Measurements from ENCODE around the gene PLEKHG1.

The PLEKHG1 gene

DNA sequence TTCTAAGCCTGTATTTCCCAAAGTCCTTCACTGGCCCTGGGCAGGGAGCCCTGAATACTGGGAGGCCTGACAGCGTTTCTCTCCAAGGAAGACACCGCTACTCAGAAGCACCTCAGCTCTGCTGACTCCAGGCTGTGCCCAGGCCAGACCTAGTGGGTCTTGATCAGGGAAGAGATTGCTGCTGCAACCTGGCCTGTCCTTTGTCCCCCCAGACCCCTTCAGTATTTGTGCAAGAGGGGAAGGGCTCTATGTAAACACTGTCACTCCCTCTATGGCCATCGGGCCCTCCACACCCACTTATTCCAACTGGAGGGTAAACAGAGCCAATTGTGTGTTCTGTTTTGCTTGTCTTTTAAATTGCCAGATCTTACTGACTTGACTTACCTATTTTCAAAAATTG, 20.6 kb downstream of the PLEKHG1 start:
- no peak for DNase-seq (ENCODE audit: low read depth)

DNA sequence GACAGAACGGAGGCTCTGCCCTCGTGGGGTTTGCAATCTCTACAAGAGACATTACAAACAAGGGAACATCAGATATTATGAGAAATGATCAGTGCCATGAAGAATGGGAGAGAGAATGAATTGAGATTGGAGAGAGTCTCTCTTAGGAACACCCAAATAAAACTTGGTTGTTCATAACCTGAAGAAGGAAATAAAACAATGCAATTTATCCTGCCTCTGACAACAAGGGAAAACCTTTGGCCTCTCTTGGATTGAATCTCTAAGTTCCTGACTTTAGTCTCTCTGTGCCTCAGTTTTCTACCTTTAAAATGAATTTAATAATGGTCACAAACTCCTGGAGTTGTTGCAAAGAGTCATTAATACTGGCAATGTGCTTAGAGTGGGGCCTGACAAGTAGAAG, 21.1 kb downstream of the PLEKHG1 start:
- no peak for DNase-seq (ENCODE audit: low read depth)

DNA sequence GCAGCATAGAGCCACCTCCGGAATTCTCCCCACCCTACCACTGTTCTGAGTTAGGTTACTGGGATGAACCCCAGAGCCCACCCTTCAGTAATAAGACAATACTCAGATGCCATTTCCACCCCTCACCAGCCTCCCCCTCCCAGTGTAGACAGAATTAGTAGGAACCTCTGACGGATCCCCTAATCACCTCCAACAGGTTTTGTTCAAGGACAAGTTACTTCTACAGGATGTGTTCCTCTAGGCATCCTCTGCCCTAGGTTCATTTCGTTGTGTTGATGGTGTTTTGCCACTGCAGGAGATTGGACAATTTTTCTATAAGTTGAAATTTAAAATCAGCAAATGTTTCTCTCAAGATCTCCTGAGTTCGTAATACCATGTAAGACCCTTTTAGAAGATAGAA, 22.8 kb downstream of the PLEKHG1 start:
- no peak for DNase-seq (ENCODE audit: low read depth)

DNA sequence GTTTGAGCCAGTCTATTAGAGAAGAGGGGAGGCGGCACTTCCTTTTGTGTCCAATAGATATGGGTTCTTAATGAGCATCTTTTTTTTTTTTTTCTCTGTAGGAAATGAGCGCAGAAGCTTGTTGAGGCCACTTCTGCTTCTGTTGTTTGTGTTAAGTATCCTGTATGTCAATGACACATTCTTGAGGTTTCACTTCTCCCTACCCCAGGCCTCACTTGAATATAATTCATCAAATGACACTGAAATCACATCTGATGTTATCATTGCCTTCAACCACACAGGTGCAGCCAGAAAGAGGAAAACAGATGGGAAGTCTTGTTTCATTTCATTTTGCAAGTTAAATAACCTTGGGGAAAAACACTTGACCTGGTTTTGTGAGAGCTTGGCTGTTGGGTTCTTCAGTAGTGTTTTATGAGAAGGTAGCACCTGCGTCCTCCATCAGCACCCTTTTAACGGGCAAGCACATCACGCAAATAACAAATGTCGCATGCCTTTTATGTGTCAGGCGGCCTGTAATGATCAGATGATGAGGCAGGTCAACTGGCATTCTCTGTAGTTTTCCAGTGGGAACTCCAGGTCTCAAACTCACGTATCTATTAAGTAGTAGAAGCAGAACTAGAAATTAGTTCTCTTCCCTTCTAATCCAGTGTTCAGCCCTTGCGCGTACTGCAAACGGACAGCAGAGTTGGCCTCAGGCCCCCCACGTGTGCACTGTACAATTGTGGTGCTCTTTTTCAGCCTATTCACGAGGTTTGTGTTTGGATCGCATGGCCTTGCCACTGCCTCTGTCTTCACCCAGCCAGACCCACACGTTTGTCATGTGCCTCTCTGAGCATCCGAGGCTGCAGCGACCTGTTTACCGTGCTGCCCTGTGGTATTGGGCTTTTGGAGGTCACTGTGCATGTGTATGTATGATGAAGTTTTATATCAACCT, 23.5 kb downstream of the PLEKHG1 start:
- no peak for DNase-seq (ENCODE audit: low read depth)

DNA sequence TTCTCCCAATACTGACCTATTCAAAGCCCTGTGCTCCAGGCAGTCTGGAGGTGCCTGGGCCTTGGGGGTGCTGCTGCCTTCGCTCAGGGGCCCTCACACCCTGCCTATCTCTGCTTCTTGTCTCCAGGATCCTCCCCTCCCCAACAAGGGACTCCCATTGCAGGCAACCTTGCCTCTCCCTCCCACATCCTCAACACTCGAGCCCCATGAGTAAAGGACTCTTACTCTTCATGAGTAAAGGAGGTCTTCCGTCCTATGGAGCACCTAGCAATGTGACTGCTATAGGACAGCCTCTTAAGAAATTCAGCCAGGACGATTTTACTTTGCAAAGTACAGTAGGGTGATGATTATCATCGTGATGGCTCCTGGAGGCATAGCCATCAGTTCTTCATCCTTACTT, 24.5 kb downstream of the PLEKHG1 start:
- DNase-seq (ENCODE audit: low read depth) = no peak

DNA sequence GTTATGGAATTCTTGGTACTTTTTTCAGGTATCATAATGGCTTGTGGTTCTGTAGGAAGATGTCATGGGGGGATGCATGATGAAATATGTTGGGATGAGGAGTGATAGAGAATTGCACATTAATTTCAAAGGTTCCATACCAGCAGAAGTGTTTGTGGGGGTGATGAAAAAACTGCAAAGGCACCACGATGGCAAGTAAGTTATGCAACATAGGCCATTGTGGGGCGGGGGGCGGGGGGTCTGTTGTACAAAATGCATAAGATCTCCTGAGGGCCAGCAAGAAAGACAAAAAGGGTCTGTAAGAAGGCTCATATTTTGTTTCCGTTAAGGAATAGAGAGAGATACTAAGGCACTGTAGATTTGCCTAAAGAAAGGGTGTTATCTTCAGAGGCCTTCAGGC, 26.2 kb downstream of the PLEKHG1 start:
- no peak for DNase-seq (ENCODE audit: low read depth)

DNA sequence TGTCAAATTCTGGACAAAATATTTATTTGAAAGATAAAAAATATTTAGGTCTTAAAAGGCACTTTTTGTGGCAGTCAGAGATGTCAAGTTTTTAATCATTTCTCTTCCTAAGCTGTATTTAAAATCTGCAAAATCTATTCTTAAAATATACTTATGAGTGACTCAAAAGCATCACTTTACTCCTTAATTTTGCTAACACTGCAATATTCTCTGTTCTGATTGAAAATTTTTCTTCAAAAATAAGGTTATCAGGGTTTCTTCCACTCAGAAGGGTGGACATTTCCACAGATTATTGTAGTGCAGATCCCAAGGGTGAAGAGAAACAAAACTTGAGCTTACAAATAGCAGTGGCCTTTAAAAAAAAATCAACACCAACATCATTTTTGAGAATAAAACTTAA, 27.5 kb downstream of the PLEKHG1 start:
- DNase-seq (ENCODE audit: low read depth) = no peak

DNA sequence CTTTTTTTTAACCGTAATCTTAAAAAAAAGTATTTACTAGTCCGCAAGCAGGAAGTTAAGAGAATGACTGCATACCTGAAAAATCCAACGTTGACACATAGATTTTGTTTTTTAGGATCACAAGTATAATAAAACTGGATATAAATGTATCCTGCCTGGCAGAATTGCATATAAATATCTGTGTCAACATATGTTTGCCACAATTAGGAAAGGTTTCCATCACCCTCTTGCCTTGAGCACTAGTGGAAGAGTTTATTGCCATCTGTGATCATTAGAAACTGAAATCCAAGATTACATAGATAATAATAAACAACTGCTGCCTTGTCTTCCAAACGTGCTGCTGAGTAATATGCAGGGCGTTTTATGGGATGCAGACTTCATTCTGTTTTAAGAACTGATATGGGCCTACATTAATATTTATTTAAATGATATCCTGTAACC, 27.9 kb downstream of the PLEKHG1 start:
- peak; percentile 67 for DNase-seq (ENCODE audit: low read depth)

DNA sequence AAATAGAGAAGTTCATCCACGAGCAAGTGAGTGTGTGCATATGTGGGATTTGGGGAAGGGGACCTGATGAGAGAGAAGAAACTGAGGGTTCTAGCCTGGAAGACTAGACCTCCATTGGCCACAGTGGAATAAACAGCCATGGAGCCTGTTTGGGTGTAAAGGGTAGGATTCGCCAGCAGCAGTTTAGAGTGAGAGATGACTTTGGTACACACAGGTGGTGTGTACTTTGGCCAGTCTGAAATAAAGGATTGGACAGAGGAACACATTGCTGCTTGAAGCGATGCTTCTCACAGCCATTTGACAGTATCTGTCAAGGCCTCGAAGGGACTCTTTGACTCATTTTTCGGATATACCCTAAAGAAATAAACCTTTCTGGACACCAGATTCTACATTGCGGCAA, 29.2 kb downstream of the PLEKHG1 start:
- DNase-seq (ENCODE audit: low read depth) = no peak

DNA sequence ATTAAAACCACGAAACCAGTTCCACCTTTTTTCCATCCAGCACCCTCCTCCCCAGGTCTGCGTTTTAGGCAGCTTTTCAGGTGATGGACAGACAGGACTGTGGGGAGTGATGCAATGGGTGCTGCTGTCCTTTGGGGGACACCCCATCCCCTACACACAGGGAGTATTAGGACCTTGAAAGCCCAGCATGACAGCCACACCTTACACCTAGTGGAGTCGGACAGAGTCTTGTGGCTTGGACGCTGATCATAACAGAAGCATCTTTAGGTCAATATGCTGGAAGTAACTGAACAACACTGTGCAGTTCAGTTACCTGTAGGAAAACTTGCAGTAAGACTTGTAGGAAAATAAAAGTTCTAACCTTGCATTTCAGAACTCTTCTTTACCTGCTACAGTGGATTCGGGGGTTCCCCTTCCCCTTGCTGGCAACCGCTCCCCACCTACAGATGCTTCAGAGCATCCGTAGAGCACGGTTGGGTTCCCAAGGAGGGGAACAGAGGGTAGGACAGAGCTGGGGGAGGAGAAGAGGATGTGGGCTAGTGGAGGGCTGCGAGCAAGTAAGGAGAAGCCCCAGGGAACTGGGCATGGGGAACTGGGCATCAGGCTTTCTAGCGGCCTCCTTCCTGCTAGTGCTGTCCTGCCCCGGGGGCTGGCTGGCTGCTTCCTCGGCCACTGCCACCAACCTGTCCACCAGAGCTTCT, 31.7 kb downstream of the PLEKHG1 start:
- DNase-seq (ENCODE audit: low read depth) = no peak

DNA sequence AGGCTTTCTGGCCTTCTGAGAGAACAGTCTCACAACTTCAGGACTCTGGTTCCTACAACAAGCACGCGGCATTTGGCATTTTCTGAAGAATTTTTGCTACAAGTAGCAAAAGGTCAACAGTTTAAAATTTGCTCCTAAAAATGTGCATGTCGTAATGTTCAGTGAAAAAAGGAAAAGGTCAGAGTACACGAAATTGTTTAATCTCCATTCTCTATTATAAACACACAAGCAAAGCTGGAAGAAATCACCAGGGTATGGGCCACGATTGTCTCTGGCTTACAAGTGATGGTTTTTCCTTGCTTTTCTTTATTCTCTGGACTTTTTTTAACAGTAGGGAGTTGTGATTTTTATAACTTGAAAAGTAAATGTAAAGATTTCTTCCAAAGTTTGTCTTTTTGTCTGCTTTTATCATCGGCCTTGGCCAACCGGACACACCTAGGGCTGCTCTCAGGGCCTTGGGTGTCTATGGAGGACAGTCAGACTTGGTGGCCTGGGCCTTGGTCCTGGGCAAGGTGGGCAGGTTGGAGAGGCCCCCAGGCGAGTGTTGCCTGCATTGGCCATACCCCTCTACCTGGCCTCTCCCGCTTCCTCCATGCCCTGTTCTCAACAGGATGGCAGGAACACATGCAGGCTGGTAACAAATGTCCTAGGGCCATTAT, 32.4 kb downstream of the PLEKHG1 start:
- DNase-seq (ENCODE audit: low read depth) = no peak

DNA sequence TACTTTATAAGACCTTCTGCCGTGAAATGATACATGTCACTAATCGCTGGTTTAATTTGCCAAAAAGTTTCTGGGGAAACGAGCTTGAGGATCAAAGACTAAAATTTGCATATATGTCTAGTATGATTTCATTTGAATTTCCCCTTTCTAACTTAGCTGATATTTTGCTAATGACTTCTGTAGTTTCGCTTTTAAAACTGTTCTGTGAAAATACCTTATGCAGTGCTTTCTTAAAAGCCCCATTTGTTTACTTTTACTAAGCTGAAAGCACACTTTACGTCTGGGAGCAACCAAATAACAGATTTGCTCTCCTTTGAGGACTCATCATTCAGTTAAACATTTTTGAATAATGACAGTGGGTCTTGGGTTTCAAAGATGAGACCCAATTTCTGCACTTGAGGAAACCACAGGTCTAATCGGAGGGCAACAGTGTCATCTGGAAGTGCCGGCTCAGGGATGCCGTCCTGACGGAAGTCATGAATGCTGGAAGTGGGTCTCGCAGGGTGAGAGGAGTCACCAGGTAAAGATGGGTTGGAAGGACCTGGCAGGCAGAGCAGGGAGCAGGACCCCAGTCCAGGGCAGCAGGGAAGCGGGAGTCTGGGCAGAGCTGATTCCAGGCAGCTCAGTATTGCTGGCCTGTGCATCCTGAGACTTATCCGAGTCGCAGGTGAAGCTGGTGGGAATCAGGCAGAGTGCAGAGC, 33.2 kb downstream of the PLEKHG1 start:
- DNase-seq (ENCODE audit: low read depth) = no peak

DNA sequence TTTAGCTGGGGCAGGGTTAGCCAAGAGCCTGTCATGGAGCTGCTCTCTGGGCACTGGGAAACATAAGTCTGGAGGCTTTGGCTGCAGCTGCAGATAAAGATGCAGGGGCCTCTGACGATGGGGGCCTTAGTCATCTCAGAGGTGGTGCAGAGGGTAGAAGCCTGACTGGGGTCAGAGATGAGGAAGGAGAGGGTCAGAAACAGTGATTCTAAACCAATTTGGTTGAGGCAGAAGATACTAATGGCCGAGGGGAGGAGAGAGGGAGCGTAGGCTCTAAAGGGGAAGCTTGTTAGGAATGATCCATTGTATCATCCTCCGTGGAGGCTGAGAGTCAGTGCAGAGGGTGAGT, 33.8 kb downstream of the PLEKHG1 start:
- no peak for DNase-seq (ENCODE audit: low read depth)

DNA sequence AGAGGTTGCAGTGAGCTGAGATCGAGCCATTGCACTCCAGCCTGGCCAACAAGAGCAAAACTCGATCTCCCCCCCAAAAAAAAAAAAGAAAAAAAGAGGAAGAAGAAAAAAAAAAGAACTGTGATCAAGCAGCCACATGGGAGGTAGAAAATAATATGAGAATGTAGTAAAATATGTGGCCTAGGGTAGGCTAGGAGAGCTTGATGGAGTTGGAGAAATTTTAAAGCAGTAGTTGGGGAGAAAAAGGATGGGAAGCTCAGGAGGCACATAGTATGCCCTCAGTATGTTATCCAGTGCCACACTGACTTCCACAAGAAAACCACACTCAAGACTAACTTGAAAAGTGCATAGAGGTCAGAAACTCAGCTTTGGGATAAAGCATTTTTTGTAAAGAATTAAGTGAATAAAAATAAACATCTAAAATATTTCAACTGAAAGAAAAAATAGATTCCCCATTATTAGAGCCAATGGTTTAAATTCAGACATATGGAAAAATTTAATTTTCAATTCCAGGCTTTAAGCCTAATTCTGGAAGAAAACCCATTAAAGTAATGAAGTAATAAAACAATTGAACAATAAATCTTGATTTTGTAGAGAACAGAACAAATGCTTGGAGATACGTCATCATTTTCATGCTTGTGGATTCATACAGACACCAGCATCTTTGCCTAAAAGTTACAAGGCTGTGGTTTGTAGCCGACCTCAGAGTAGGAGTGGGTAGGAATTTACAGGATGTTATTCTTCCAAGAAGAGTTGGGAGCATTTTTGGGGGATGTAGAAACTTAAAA, 34.7 kb downstream of the PLEKHG1 start:
- no peak for DNase-seq (ENCODE audit: low read depth)

DNA sequence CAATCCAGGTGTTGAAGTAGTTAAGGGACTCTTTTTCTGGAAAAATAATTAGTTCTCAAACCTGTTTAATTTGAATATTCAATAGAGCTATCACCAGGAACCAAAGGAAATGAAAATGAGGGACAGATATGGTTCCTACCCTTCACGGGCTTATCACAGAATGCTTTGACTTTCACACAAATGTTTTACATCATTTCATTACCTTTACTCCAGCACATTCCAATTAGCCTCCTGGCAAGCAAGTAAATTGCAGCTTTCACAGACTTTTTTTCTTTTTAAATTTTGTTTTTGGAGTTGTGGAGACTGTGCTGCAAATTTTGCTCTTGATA, 35.2 kb downstream of the PLEKHG1 start:
- DNase-seq (ENCODE audit: low read depth) = no peak

DNA sequence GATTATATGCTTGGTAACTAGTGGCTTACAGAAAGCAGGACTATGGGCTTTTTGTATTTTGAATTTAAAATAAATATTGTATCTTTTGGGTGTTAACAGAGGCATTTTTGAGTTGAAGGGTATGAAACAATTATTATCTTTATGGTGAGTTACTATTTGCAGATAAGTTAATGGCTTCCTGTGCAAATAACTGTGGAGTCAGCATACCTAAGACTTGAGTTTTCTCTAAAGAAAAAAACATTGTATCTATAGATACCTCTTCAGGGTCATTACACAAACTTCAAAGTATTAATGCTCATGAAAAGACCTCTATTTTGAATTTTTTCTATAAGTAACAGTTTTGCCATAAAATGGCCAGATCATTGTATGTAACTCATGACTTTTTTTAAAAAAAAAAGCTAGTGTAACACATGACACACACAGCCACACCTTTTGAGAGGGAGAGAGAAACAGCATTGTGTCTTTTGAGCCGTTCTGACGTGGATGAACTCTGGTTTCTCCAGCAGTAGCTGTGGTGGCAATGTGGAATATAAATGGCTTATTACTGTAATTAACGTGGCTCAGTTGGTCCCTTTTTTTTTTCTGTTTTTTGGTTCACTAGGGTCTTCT, 36.3 kb downstream of the PLEKHG1 start:
- DNase-seq (ENCODE audit: low read depth) = no peak

DNA sequence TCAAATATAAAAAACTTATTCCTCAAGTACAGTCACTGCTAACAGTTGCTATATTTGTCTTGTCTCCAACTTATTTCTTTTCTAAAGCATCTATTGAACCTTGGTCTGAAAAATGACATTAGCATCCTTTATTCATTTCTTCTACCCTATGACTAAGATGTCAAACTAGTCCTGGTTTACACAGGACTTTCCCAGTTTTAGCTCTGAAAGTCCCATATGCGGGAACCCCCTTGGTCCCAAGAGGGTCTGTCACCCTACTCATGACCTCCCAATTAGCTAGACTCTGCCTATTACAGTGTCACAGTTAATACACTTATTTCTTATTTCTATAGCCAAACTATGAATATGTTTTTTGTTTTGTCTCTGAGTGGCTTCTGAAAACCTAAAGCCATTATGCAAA, 37.1 kb downstream of the PLEKHG1 start:
- DNase-seq (ENCODE audit: low read depth) = no peak

DNA sequence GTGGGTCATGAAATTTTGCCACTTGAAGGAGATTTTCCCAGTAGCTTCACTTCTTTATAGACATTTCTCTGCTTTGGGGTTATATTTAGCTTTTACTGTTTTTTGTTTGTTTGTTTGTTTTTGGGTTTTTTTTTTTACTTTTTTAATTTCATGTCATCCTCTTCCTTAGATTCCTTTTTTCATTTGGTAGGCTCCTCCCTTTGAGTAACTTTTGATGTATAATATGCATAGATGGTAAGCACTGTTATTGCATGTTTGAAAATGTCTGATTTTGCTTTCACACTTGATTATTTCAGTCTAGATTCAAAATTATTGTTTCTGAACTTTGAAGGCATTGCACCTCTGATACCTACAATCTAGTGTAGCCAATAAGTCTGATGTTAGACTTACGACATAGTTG, 37.6 kb downstream of the PLEKHG1 start:
- no peak for DNase-seq (ENCODE audit: low read depth)

DNA sequence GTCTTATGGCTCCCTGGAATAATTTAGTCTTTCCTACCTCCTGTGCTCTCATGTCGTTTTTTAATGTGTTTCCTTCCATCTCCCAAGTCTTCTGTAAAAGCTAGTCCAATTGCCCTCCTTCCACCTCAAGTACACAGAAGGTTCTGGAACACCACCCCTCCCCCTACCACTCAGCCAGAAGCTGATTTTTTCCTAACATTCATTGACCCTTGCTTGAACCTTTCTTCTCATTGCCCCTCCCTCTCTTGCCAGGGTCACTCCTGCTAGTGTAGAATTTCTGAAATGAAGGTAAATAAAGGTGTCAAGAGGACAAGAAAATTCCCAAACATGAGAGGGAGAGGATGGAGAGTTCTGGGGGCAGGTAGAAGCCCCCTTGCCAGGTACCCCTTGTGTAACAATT, 38.6 kb downstream of the PLEKHG1 start:
- no peak for DNase-seq (ENCODE audit: low read depth)

DNA sequence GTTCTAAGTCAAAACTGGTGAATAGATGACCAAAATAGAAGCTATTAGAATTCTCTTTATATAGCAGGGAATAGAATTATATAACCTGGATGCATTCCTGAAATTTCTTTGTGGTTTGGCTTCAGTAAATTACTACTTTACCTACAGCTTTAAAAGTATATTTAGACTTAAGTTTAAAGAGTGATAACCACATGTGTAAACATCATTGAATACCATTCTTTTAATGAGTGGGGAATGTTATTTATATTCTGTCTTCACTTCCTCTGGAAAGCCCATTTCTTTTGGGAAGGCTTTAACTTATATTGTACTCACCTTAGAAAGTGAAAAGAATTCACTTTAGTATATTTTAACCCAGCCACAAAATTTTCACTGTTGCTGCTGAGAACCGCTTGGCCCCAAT, 39.1 kb downstream of the PLEKHG1 start:
- DNase-seq (ENCODE audit: low read depth) = no peak

DNA sequence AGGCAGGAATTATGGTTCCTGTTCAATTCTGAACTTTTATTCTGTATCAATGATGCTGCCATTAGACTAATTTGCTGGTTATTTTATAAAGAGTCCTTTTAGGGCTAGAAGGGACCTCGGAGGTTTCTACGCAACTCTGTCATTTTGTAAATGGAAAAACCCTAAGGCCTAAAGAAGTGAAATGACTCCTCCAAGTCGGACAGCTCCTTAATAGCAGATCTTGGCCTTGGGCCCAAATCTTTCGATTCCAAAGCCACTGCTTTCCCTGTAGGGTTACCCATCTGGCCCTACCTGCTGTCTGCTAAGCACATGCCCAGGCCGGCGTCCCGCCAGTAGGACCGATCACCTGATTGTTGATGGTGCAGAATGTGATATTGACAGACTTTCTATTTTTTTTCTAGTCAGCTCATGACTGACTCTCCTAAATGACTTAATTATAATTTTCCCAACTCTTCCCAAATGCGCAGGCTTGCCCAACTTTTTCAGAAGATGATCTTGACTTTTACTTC, 40.2 kb downstream of the PLEKHG1 start:
- no peak for DNase-seq (ENCODE audit: low read depth)

Data from GM04504 (cell line).